Panc1 (cell line): Measurements from ENCODE around the gene LIPH. TPM values are rescaled to one million over a fixed set of nuclear protein-coding genes. Genes with fewer than 3 reads are reported as not detected.

Experiments
- ATAC-seq: fragments of 200-7000 bp; cut with Tn5 transposase; 2 replicates; pipeline ENCODE4 v1.9.1; 2020; ENCODE audit warnings: mild to moderate bottlenecking, moderate library complexity
- BruUV-seq: library from RNA; stranded (reverse); fragments of 400-500 nt; replicated peaks from 2 replicates; lab custom pipeline; 2021; lab: Mats Ljungman, UMichigan
- CTCF ChIA-PET: fragments of 300-600 bp; sonication (Branson Sonifier 250); formaldehyde crosslinking; loops from one replicate; lab custom pipeline; 2022; ENCODE audit warnings: antibody characterized with exemption; lab: Charles Lee
- POLR2A ChIA-PET: fragments of 300-600 bp; sonication (Branson Sonifier 250); formaldehyde crosslinking; loops from one replicate; lab custom pipeline; 2022; ENCODE audit warnings: antibody characterized with exemption; lab: Charles Lee
- DNase-seq: peaks from one replicate; pipeline ENCODE4 v3.0.0-alpha.2; 2010; ENCODE audit warnings: low read depth, low spot score
- H3K27ac ChIP-seq: 2 replicates; pipeline ENCODE4 v1.5.1; 2011; ENCODE audit warnings: mild to moderate bottlenecking, low read length, inconsistent platforms
- H3K27me3 ChIP-seq: fragments of 200-500 bp; sonication (Bioruptor generic); 2 replicates; pipeline ENCODE4 v1.6.0; 2014; ENCODE audit warnings: low read length, inconsistent platforms; ENCODE audit not compliant: control insufficient read depth, insufficient read depth
- H3K36me3 ChIP-seq: fragments of 200-500 bp; sonication (Bioruptor generic); 2 replicates; pipeline ENCODE4 v1.5.1; 2014; ENCODE audit warnings: inconsistent platforms, mild to moderate bottlenecking, low read length, moderate library complexity; ENCODE audit not compliant: control insufficient read depth, insufficient read depth
- H3K4me1 ChIP-seq: 2 replicates; pipeline ENCODE4 v1.5.1; 2011; ENCODE audit warnings: inconsistent platforms, mild to moderate bottlenecking, low read length, moderate library complexity; ENCODE audit not compliant: control insufficient read depth, insufficient read depth
- H3K4me3 ChIP-seq, 2 experiments: 2 replicates each; pipeline ENCODE4 v1.5.1; 2011 to 2012; ENCODE audit warnings: low read depth in 2 of 2, low read length in 2 of 2, mild to moderate bottlenecking in 2 of 2, inconsistent platforms in 1 of 2, moderate library complexity in 1 of 2
- H3K9me3 ChIP-seq: fragments of 200-500 bp; sonication (Bioruptor generic); 2 replicates; pipeline ENCODE4 v1.5.1; 2014; ENCODE audit warnings: low read depth, mild to moderate bottlenecking, inconsistent platforms, low read length, moderate library complexity; ENCODE audit not compliant: control insufficient read depth, insufficient read depth
- CTCF ChIP-seq: fragments of 450-650 bp; IDR thresholded peaks from 2 replicates; pipeline ENCODE4 v1.5.1; 2017; ENCODE audit warnings: mild to moderate bottlenecking
- POLR2AphosphoS5 ChIP-seq: IDR thresholded peaks from 2 replicates; pipeline ENCODE4 v1.6.1; 2012; ENCODE audit warnings: mild to moderate bottlenecking, low read depth, low read length, moderate library complexity
- REST ChIP-seq, 2 experiments: IDR thresholded peaks; 2 replicates each; pipeline ENCODE4 v1.6.1; 2011 to 2012; ENCODE audit warnings: low read depth in 2 of 2, control low read depth in 1 of 2, low read length in 1 of 2, mild to moderate bottlenecking in 1 of 2, moderate library complexity in 1 of 2; ENCODE audit not compliant: insufficient read depth in 1 of 2
- SIN3A ChIP-seq: IDR thresholded peaks from 2 replicates; pipeline ENCODE4 v1.6.1; 2012; ENCODE audit warnings: low read depth, mild to moderate bottlenecking, low read length, moderate library complexity, borderline replicate concordance; ENCODE audit not compliant: insufficient read depth
- TCF7L2 ChIP-seq: IDR thresholded peaks from 2 replicates; pipeline ENCODE4 v1.6.1; 2011; ENCODE audit warnings: mild to moderate bottlenecking, low read depth, low read length, inconsistent platforms
- in situ Hi-C: cut with HindIII; loops from 2 replicates; pipeline ENCODE4 v1.10.0; 2016; ENCODE audit warnings: low sequenced_read_pairs, low pct_unique_long_range_greater_than_20kb
- intact Hi-C: fragments of 100-400 bp; cut with micrococcal nuclease; formaldehyde crosslinking; loops from one replicate; pipeline ENCODE4 v1.10.0; 2022; ENCODE audit not compliant: unreplicated experiment
- total RNA-seq: library from RNA; stranded (reverse); gene quantifications from one replicate; pipeline ENCODE4 v1.2.1, GENCODE V29; 2021; ENCODE audit not compliant: unreplicated experiment

The LIPH gene
- total RNA-seq, 1 experiment from 2014 or later = 19.9 TPM

- Histone ChIP-seq H3K4me1 (peaks cover 4% of the 10 kb centered on the region; the same call in 1 of the 2 replicates), H3K4me3 (no peak overlapping the region), H3K36me3 (no peaks in the 10 kb centered on the region), H3K27ac (no peak overlapping the region), H3K27me3 (no peaks in the 10 kb centered on the region), H3K9me3 (no peaks in the 10 kb centered on the region)
- TF ChIP-seq TCF7L2 = no peak
- no peak for TF ChIP-seq SIN3A
- no peak for TF ChIP-seq CTCF
- TF ChIP-seq REST (IDR thresholded peaks at IDR 0.05; ENCODE audit: insufficient read depth in 1 of 2, low read depth in 2 of 2, low read length in 1 of 2) = no peak
- DNase-seq = no peak
- no TSS peak for BruUV-seq
- in situ Hi-C loops = no loop called here
- intact Hi-C loops = no loop called here
- no peak for ATAC-seq
- ChIA-PET CTCF (interaction anchor here (1.3 kb wide), 1 partner anchor 10 kb away, joined by 3 read pairs; no protein-coding TSS in a partner anchor), POLR2A (interaction anchor here (0.6 kb wide), 1 partner anchor 128 kb away, joined by 7 read pairs; no protein-coding TSS in a partner anchor)
Measured at GRCh38 chr3:185584686-185585085, 32.3 kb upstream of the LIPH start.

GRCh38 chr3:185583925-185584324 is 31.5 kb upstream of the LIPH start:
- H3K27ac ChIP-seq = no peak overlapping the region
- ChIA-PET POLR2A (no interaction called here), CTCF (no interaction called here)
- peaks cover 4% of the 10 kb centered on the region; the same call in 1 of the 2 replicates for H3K4me1 ChIP-seq
- no TSS peak for BruUV-seq
- ATAC-seq = no peak
- H3K27me3 ChIP-seq = no peaks in the 10 kb centered on the region
- H3K36me3 ChIP-seq = no peaks in the 10 kb centered on the region
- no peak for DNase-seq
- TF ChIP-seq REST (IDR thresholded peaks at IDR 0.05; ENCODE audit: insufficient read depth in 1 of 2, low read depth in 2 of 2, low read length in 1 of 2) (no peak), SIN3A (no peak), POLR2AphosphoS5 (no peak), CTCF (no peak), TCF7L2 (no peak)
- in situ Hi-C loops (no loop called here), intact Hi-C loops (no loop called here)
- H3K9me3 ChIP-seq = no peaks in the 10 kb centered on the region
- H3K4me3 ChIP-seq = no peak overlapping the region
